D341Med (cell line): ENCODE measurements around the gene NPR3.

ENCODE experiments used
- DNase-seq: peaks from one replicate; pipeline ENCODE4 v3.0.0; 2012; ENCODE audit warnings: low spot score

NPR3 gene

GRCh38 chr5:32814141-32814540, 103.0 kb downstream of the NPR3 start:
- DNase-seq: no peak

DNA sequence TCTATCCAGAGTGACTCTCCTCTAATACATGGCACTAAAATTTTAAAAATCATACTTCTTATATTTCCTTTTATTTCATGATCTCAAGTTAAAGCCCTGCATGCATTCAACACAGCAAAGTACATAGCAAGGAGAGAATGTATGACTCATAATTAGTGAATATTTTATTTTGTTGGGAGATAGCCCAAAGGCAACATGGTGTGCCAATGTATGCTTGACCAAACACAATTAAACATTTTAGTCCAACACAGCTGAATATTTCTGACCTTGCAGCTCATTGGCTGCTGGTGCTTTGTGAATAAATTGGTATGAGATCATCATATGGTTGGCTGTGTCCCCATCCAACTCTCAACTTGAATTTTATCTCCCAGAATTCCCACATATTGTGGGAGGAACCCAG, 103.5 kb downstream of the NPR3 start:
- DNase-seq: no peak

DNA sequence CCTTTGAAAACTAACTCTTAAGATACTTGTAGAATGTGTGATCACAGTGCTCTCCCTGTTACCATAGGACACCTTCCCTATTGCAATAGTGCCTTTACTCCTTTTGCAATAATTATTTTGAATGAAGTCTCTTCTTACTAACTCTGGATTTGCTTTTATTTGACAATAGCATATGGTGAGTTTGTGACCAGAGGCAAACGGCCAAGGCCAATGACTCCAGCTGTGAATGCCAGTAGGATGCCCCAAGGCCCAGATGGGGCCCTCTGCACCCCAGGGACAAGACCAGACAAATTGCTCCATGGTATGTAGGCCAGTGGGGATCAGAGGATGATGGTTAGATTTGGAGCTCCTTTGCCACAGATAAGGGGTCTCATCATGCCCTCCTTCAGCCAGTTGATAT, 116.9 kb downstream of the NPR3 start:
- DNase-seq: no peak

DNA sequence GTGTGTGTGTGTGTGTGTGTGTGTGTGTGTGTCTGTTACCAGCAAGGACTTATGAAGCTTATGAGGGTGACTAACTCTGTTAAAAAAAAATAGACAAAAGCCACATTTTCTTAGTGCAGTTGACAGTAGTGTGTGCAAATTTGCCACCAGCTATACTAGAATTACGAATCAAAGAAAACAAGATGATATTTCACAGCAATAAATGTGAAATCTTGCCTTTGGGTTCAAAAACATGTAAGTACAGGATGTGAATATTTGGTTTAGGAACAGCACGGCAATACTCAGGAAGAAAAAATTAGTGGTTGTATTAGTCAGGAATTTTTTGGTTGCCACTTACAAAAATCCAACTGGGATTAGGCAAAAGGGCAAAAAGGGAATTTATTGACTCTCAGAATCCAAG, 117.4 kb downstream of the NPR3 start:
- DNase-seq: no peak

DNA sequence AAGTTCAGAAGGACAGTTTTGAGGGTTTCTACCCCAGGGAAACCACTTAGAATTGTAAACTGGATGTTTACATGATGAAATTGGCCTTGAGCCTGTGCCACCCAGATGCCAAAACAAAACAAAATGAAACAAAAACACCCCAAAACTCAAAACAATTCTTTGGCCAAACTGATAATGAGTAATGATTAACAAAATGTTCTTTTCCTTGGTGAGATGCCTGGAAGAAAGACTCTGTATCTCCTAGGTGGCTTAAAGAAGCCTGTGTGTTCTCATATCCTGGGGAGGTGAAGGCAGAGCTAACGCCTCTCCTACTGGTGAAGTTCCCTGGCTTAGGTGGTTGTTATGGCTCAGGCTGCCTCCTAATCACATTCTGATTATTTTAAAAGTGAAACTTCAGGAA, 120.5 kb downstream of the NPR3 start:
- DNase-seq: no peak

DNA sequence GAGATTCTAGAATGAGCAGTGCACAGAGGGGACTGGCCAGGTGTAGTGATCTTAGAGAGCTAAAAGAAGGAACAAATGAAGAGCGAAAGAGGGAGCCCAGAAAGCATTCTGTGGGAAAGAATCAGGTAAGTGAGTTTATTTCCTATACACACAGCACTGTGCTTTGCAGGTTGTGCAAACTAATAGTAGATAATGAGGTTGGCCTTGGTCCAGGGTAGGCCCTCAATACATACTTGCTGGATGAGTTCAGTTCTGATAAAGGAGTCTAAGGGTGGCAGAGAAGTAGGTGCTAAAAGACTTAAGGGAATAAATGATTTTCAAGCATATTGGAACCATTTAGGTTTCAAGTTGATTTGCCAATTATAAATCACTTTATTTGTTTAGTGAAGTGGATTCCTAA, 122.0 kb downstream of the NPR3 start:
- no peak for DNase-seq

GRCh38 chr5:32833663-32834062, 122.5 kb downstream of the NPR3 start:
- no peak for DNase-seq

GRCh38 chr5:32834251-32834650, 123.1 kb downstream of the NPR3 start:
- DNase-seq: no peak

GRCh38 chr5:32836176-32836575, 125.1 kb downstream of the NPR3 start:
- DNase-seq: no peak

DNA sequence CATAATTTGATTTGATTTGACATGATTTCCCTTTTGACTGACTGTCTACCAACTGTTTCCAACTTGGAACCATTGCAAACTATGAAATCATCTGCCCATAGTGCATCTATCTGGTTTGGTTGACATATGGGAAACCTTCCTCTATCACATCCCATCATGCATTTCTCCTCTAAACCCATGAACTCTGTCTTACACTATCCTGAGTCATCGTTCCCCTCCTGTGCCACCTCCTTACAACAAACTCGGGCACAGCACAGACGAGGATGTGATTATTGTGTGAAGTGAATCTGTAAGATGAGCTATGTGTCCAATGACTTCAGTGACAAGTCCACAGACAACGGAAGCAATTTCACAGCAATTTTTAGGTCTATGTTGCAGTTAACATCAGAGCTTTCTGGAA, 126.1 kb downstream of the NPR3 start:
- DNase-seq: no peak

DNA sequence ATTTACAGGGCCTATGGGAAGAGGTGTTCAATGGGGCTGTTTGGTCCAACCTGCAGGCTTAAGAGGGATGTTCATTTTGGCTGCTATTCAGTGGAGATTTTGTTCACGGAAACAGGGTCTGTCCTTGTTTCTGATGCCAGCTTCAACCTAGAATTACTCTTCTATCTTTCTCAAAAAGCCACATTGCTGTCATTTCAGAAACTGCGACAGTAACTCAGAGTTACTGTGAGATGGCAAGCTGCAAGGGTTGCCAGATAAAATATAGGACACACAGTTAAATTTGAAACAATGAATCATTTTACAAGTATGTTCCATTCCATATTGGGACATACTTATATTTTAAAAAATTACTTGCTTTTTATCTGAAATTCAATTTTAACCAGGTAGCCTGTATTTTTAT, 128.0 kb downstream of the NPR3 start:
- DNase-seq: no peak

DNA sequence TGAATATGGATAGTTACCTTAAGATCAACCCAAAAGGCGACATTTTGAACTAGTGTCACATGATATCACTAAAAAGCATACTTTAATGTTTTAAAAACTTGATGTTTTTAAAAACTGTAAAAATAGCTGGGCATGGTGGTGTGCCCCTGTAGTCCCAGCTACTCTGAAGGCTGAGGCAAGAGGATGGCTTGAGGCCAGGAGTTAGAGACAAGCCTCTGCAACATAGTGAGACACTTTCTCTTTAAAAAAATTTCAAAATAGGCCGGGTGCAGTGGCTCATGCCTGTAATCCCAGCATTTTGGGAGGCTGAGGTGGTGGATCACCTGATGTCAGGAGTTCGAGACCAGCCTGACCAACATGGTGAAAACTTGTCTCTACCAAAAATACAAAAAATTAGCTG, 129.5 kb downstream of the NPR3 start:
- no peak for DNase-seq
